CD4-positive, alpha-beta memory T cell (primary cell): ENCODE measurements around the gene BNIP5. TPM values are rescaled to one million over a fixed set of nuclear protein-coding genes. Genes with fewer than 3 reads are reported as not detected.

Experiments used
- CTCF ChIA-PET: fragments of 350-600 bp; sonication (Branson Sonifier 250); formaldehyde crosslinking; loops from one replicate; lab custom pipeline; 2021; ENCODE audit warnings: inconsistent platforms; ENCODE audit not compliant: partially characterized antibody; lab: Charles Lee
- POLR2A ChIA-PET: fragments of 350-600 bp; sonication (Branson Sonifier 250); formaldehyde crosslinking; loops from one replicate; lab custom pipeline; 2021; ENCODE audit not compliant: partially characterized antibody; lab: Charles Lee
- DNase-seq, 5 donors: peaks; one replicate each; pipeline versions ENCODE4 v3.0.0 to v3.0.0-alpha.2; 2020 to 2022; ENCODE audit warnings: mixed read lengths in 1 of 5
- H3K27ac ChIP-seq: one replicate; pipeline ENCODE4 v1.7.0; 2013; ENCODE audit warnings: low read depth, low read length
- H3K27me3 ChIP-seq: 2 replicates; pipeline ENCODE4 v1.7.0; 2013; ENCODE audit warnings: mild to moderate bottlenecking, low read length, moderate library complexity; ENCODE audit not compliant: insufficient read depth
- H3K36me3 ChIP-seq: 2 replicates; pipeline ENCODE4 v1.7.0; 2013; ENCODE audit warnings: mild to moderate bottlenecking, low read length, moderate library complexity; ENCODE audit not compliant: insufficient read depth
- H3K4me1 ChIP-seq: 2 replicates; pipeline ENCODE4 v1.7.0; 2013; ENCODE audit warnings: mild to moderate bottlenecking, low read length, moderate library complexity; ENCODE audit not compliant: insufficient read depth
- H3K4me3 ChIP-seq, 2 donors: one replicate each; pipeline ENCODE4 v1.7.0; 2013; ENCODE audit warnings: low read length in 2 of 2, mild to moderate bottlenecking in 1 of 2
- H3K9me3 ChIP-seq, 2 donors: one replicate each; pipeline ENCODE4 v1.7.0; 2013; ENCODE audit warnings: low read length in 2 of 2, control low read depth in 1 of 2; ENCODE audit not compliant: control insufficient read depth in 1 of 2
- H3K27ac Mint-ChIP-seq, 7 donors: one replicate each; pipeline ENCODE4 v1.8.0; 2020 to 2021; ENCODE audit warnings: mixed read lengths in 7 of 7, mild to moderate bottlenecking in 6 of 7, inconsistent platforms in 3 of 7, moderate library complexity in 3 of 7
- H3K27me3 Mint-ChIP-seq, 2 donors: one replicate each; pipeline ENCODE4 v1.8.0; 2020 to 2021; ENCODE audit warnings: mixed read lengths in 2 of 2
- H3K36me3 Mint-ChIP-seq, 2 donors: one replicate each; pipeline ENCODE4 v1.8.0; 2020 to 2021; ENCODE audit warnings: mixed read lengths in 2 of 2, inconsistent platforms in 1 of 2, mild to moderate bottlenecking in 1 of 2
- H3K4me1 Mint-ChIP-seq, 4 donors: one replicate each; pipeline ENCODE4 v1.8.0; 2020 to 2021; ENCODE audit warnings: mixed read lengths in 4 of 4, mild to moderate bottlenecking in 1 of 4
- H3K4me3 Mint-ChIP-seq, 8 donors: one replicate each; pipeline ENCODE4 v1.8.0; 2020 to 2021; ENCODE audit warnings: mixed read lengths in 8 of 8, mild to moderate bottlenecking in 7 of 8, moderate library complexity in 6 of 8, inconsistent platforms in 3 of 8
- H3K9me3 Mint-ChIP-seq, 8 donors: one replicate each; pipeline ENCODE4 v1.8.0; 2020 to 2021; ENCODE audit warnings: mixed read lengths in 8 of 8, mild to moderate bottlenecking in 5 of 8, inconsistent platforms in 3 of 8, moderate library complexity in 1 of 8
- intact Hi-C: fragments of 100-400 bp; cut with micrococcal nuclease; formaldehyde crosslinking; loops from one replicate; pipeline ENCODE4 v1.15.1; 2023
- polyA plus RNA-seq, 2 donors: library from polyadenylated mRNA; unstranded; fragments of 300-500 nt; fragmentation: Illumina TruSeq; gene quantifications; one replicate each; pipeline ENCODE4 v1.2.3, GENCODE V29; 2021
- total RNA-seq, 2 experiments: library from RNA; stranded (reverse); gene quantifications; one replicate each; pipeline ENCODE4 v1.2.3, GENCODE V29; 2021

BNIP5 gene
- total and polyA plus RNA-seq, 4 experiments from 2014 or later: not detected

GRCh38 chr6:36373368-36374019 lies 36.8 kb upstream of the BNIP5 start:
- ChIA-PET POLR2A (no interaction called here), CTCF (interaction anchor here (1.2 kb wide), 2 partner anchors 32 to 70 kb away, joined by 4 read pairs; no protein-coding TSS in a partner anchor)
- peaks cover 12 to 30% of the 10 kb centered on the region in 2 donors for H3K36me3 Mint-ChIP-seq
- no peaks in the 10 kb centered on the region for H3K36me3 ChIP-seq
- H3K9me3 ChIP-seq: no peaks in the 10 kb centered on the region
- no peak overlapping the region for H3K27ac ChIP-seq
- H3K4me1 Mint-ChIP-seq: peaks cover 0 to 7% (median 5%) of the 10 kb centered on the region in 4 donors
- intact Hi-C loops: no loop called here
- H3K4me3 Mint-ChIP-seq: no peak overlapping the region
- no peaks in the 10 kb centered on the region for H3K27me3 ChIP-seq
- no peak for DNase-seq
- H3K9me3 Mint-ChIP-seq: no peaks in the 10 kb centered on the region
- no peak overlapping the region for H3K4me3 ChIP-seq
- H3K27me3 Mint-ChIP-seq: peaks cover 0 to 2% of the 10 kb centered on the region in 2 donors
- H3K27ac Mint-ChIP-seq: no peak overlapping the region
- no peaks in the 10 kb centered on the region for H3K4me1 ChIP-seq

- Histone ChIP-seq H3K36me3 (no peaks in the 10 kb centered on the region), H3K9me3 (no peaks in the 10 kb centered on the region), H3K27me3 (no peaks in the 10 kb centered on the region), H3K4me1 (no peaks in the 10 kb centered on the region), H3K4me3 (no peak overlapping the region), H3K27ac (no peak overlapping the region)
- H3K9me3 Mint-ChIP-seq: no peaks in the 10 kb centered on the region
- CTCF ChIA-PET: no interaction called here
- peak overlapping the region in 2 of 7 donors; percentile 25 to 61 for H3K27ac Mint-ChIP-seq
- H3K36me3 Mint-ChIP-seq: peaks cover 17 to 35% of the 10 kb centered on the region in 2 donors
- no peak overlapping the region for H3K4me3 Mint-ChIP-seq
- intact Hi-C loops: no loop called here
- no peaks in the 10 kb centered on the region for H3K4me1 Mint-ChIP-seq
- H3K27me3 Mint-ChIP-seq: peaks cover 0 to 2% of the 10 kb centered on the region in 2 donors
- DNase-seq: no peak
- POLR2A ChIA-PET: interaction anchor here (0.6 kb wide), 1 partner anchor 1437 kb away, joined by 3 read pairs; no protein-coding TSS in a partner anchor
Observed at GRCh38 chr6:36372088-36372487, 35.4 kb upstream of the BNIP5 start.

- Histone ChIP-seq H3K4me1 (no peaks in the 10 kb centered on the region), H3K9me3 (no peaks in the 10 kb centered on the region), H3K27me3 (no peaks in the 10 kb centered on the region), H3K27ac (no peak overlapping the region), H3K36me3 (no peaks in the 10 kb centered on the region), H3K4me3 (no peak overlapping the region)
- DNase-seq: no peak
- Mint-ChIP-seq H3K27me3 (peaks cover 0 to 2% of the 10 kb centered on the region in 2 donors), H3K4me1 (no peaks in the 10 kb centered on the region), H3K36me3 (peaks cover 17 to 35% of the 10 kb centered on the region in 2 donors), H3K4me3 (no peak overlapping the region), H3K27ac (no peak overlapping the region), H3K9me3 (no peaks in the 10 kb centered on the region)
- intact Hi-C loops: no loop called here
- CTCF ChIA-PET: no interaction called here
- POLR2A ChIA-PET: no interaction called here
Observed at GRCh38 chr6:36371211-36371610, 34.5 kb upstream of the BNIP5 start.

- no peaks in the 10 kb centered on the region for H3K4me1 Mint-ChIP-seq
Observed at GRCh38 chr6:36370638-36371037, 34.0 kb upstream of the BNIP5 start.

GRCh38 chr6:36368921-36369865 lies 32.5 kb upstream of the BNIP5 start:
- ChIA-PET POLR2A (no interaction called here), CTCF (interaction anchor here (1.4 kb wide), 1 partner anchor 28 kb away, joined by 4 read pairs; no protein-coding TSS in a partner anchor)
- Histone ChIP-seq H3K27ac (no peak overlapping the region), H3K4me1 (no peaks in the 10 kb centered on the region), H3K36me3 (no peaks in the 10 kb centered on the region), H3K9me3 (no peaks in the 10 kb centered on the region), H3K4me3 (no peak overlapping the region), H3K27me3 (no peaks in the 10 kb centered on the region)
- Mint-ChIP-seq H3K4me1 (no peaks in the 10 kb centered on the region), H3K27ac (peak overlapping the region in 1 of 7 donors; percentile 3), H3K27me3 (peaks cover 0 to 2% of the 10 kb centered on the region in 2 donors), H3K9me3 (no peaks in the 10 kb centered on the region), H3K4me3 (no peak overlapping the region), H3K36me3 (peaks cover 17 to 34% of the 10 kb centered on the region in 2 donors)
- intact Hi-C loops: no loop called here
- DNase-seq: no peak

More at GRCh38 chr6:36370638-36371037, 34.0 kb upstream of the BNIP5 start:
- Mint-ChIP-seq H3K36me3 (peaks cover 17 to 32% of the 10 kb centered on the region in 2 donors), H3K27ac (no peak overlapping the region), H3K9me3 (no peaks in the 10 kb centered on the region), H3K27me3 (peaks cover 0 to 2% of the 10 kb centered on the region in 2 donors), H3K4me3 (no peak overlapping the region)
- Histone ChIP-seq H3K27ac (no peak overlapping the region), H3K9me3 (no peaks in the 10 kb centered on the region), H3K4me3 (no peak overlapping the region), H3K36me3 (no peaks in the 10 kb centered on the region), H3K4me1 (no peaks in the 10 kb centered on the region), H3K27me3 (no peaks in the 10 kb centered on the region)
- ChIA-PET CTCF (no interaction called here), POLR2A (no interaction called here)
- intact Hi-C loops: no loop called here
- no peak for DNase-seq

GRCh38 chr6:36368421-36368820 lies 31.7 kb upstream of the BNIP5 start:
- Mint-ChIP-seq H3K4me3 (no peak overlapping the region), H3K4me1 (no peaks in the 10 kb centered on the region), H3K9me3 (no peaks in the 10 kb centered on the region), H3K27me3 (peaks cover 0 to 2% of the 10 kb centered on the region in 2 donors), H3K27ac (no peak overlapping the region), H3K36me3 (peaks cover 17 to 34% of the 10 kb centered on the region in 2 donors)
- Histone ChIP-seq H3K4me1 (no peaks in the 10 kb centered on the region), H3K4me3 (no peak overlapping the region), H3K9me3 (no peaks in the 10 kb centered on the region), H3K36me3 (no peaks in the 10 kb centered on the region), H3K27me3 (no peaks in the 10 kb centered on the region), H3K27ac (no peak overlapping the region)
- ChIA-PET CTCF (interaction anchor here (1.3 to 1.4 kb wide), 2 partner anchors 10 to 27 kb away, joined by 3 to 4 read pairs; no protein-coding TSS in a partner anchor), POLR2A (no interaction called here)
- no peak for DNase-seq
- intact Hi-C loops: no loop called here

GRCh38 chr6:36367743-36368142 lies 31.1 kb upstream of the BNIP5 start:
- CTCF ChIA-PET: interaction anchor here (1.3 kb wide), 1 partner anchor 9 kb away, joined by 3 read pairs; no protein-coding TSS in a partner anchor
- Histone ChIP-seq H3K36me3 (no peaks in the 10 kb centered on the region), H3K9me3 (no peaks in the 10 kb centered on the region), H3K27ac (no peak overlapping the region), H3K27me3 (no peaks in the 10 kb centered on the region), H3K4me3 (no peak overlapping the region), H3K4me1 (no peaks in the 10 kb centered on the region)
- Mint-ChIP-seq H3K36me3 (peaks cover 14 to 37% of the 10 kb centered on the region in 2 donors), H3K27me3 (peaks cover 0 to 2% of the 10 kb centered on the region in 2 donors), H3K27ac (peak overlapping the region in 1 of 7 donors; percentile 62), H3K4me3 (no peak overlapping the region), H3K9me3 (no peaks in the 10 kb centered on the region), H3K4me1 (no peaks in the 10 kb centered on the region)
- intact Hi-C loops: no loop called here
- POLR2A ChIA-PET: no interaction called here
- no peak for DNase-seq
